Left forelimb (tissue), 1 donor: Measurements from ENCODE around the gene CHRNE.

ENCODE experiments used
- DNase-seq: peaks from one replicate; pipeline ENCODE4 v3.0.0-alpha.2; 2018; ENCODE audit warnings: low spot score

The CHRNE gene

GRCh38 chr17:4903051-4903818 is at the start of gene CHRNE:
TSS of gene CHRNE (minus strand) at chr17:4903098. CDS start at chr17:4903063, 35 bp downstream.
- DNase-seq, result no peak

GRCh38 chr17:4951486-4951885 is 48.6 kb upstream of the CHRNE start:
- DNase-seq, result no peak

GRCh38 chr17:4950746-4951204 is 47.9 kb upstream of the CHRNE start, which contains the start of gene ENO3:
TSS of gene ENO3 (plus strand) at chr17:4951119. CDS start at chr17:4951830, 711 bp downstream.
- no peak for DNase-seq

GRCh38 chr17:4950075-4950745 is 47.3 kb upstream of the CHRNE start:
- no peak for DNase-seq

GRCh38 chr17:4949321-4950074 is 46.6 kb upstream of the CHRNE start:
- DNase-seq, result peak; percentile 79

GRCh38 chr17:4948931-4949320 is 46.0 kb upstream of the CHRNE start:
- peak; percentile 90 for DNase-seq

- DNase-seq, result peak; percentile 93
Measured at GRCh38 chr17:4948166-4948930, 45.5 kb upstream of the CHRNE start, which contains the start of gene PFN1. TSS of gene PFN1 (minus strand) at chr17:4948530. CDS start at chr17:4948394, 136 bp downstream.

- DNase-seq, result peak; percentile 82
Measured at GRCh38 chr17:4947411-4948165, 44.7 kb upstream of the CHRNE start.

GRCh38 chr17:4947010-4947410 is 44.1 kb upstream of the CHRNE start:
- no peak for DNase-seq

GRCh38 chr17:4946312-4946976 is 43.5 kb upstream of the CHRNE start:
- DNase-seq, result no peak

GRCh38 chr17:4945944-4946280 is 43.0 kb upstream of the CHRNE start:
- DNase-seq, result no peak

- DNase-seq, result no peak
Measured at GRCh38 chr17:4945176-4945943, 42.5 kb upstream of the CHRNE start.

- no peak for DNase-seq
Measured at GRCh38 chr17:4944554-4945175, 41.8 kb upstream of the CHRNE start.

GRCh38 chr17:4944163-4944553 is 41.3 kb upstream of the CHRNE start:
- DNase-seq, result no peak

GRCh38 chr17:4942760-4943508 is 40.0 kb upstream of the CHRNE start:
- no peak for DNase-seq

GRCh38 chr17:4941319-4941610 is 38.4 kb upstream of the CHRNE start:
- no peak for DNase-seq

GRCh38 chr17:4940555-4941318 is 37.8 kb upstream of the CHRNE start:
- no peak for DNase-seq
